Neural progenitor cell (in vitro differentiated cells): ENCODE measurements around the gene CCDC167. TPM values are rescaled to one million over a fixed set of nuclear protein-coding genes. Genes with fewer than 3 reads are reported as not detected.

Experiments used
- DNase-seq: peaks from one replicate; pipeline ENCODE4 v3.0.0-alpha.2; 2016; ENCODE audit warnings: low spot score
- H2AFZ ChIP-seq: fragments of 200-600 bp; sonication (generic); replicated peaks from 2 replicates; pipeline ENCODE4 v1.6.1; 2016; ENCODE audit warnings: antibody characterized with exemption
- H3F3A ChIP-seq: fragments of 200-600 bp; sonication (generic); 2 replicates; pipeline ENCODE4 v1.6.1; 2016; ENCODE audit warnings: antibody characterized with exemption, low read depth
- H3K27ac ChIP-seq: fragments of 200-600 bp; sonication (generic); 2 replicates; pipeline ENCODE4 v1.5.1; 2016; ENCODE audit warnings: mild to moderate bottlenecking
- H3K27me3 ChIP-seq: fragments of 200-600 bp; sonication (generic); 2 replicates; pipeline ENCODE4 v1.6.1; 2016; ENCODE audit warnings: mild to moderate bottlenecking, moderate library complexity
- H3K36me3 ChIP-seq: fragments of 200-600 bp; sonication (generic); 2 replicates; pipeline ENCODE4 v1.5.1; 2016
- H3K4me1 ChIP-seq: fragments of 200-600 bp; sonication (generic); 2 replicates; pipeline ENCODE4 v1.6.1; 2016; ENCODE audit warnings: mixed run types
- H3K4me2 ChIP-seq: fragments of 200-600 bp; sonication (generic); 2 replicates; pipeline ENCODE4 v1.6.1; 2016
- H3K4me3 ChIP-seq: fragments of 200-600 bp; sonication (generic); 2 replicates; pipeline ENCODE4 v1.5.1; 2016
- H3K79me2 ChIP-seq: fragments of 200-600 bp; sonication (generic); 2 replicates; pipeline ENCODE4 v1.6.1; 2016; ENCODE audit warnings: low read depth
- H3K9ac ChIP-seq: fragments of 200-600 bp; sonication (generic); 2 replicates; pipeline ENCODE4 v1.6.1; 2016
- H3K9me3 ChIP-seq: fragments of 200-600 bp; sonication (generic); 2 replicates; pipeline ENCODE4 v1.5.1; 2016; ENCODE audit warnings: low read depth
- H4K20me1 ChIP-seq: fragments of 200-600 bp; sonication (generic); 2 replicates; pipeline ENCODE4 v1.6.1; 2016; ENCODE audit warnings: low read depth
- H3K27ac Mint-ChIP-seq: 3 replicates; pipeline ENCODE4 v1.8.0; 2021; ENCODE audit warnings: mixed read lengths
- H3K27me3 Mint-ChIP-seq: 2 replicates; pipeline ENCODE4 v1.8.0; 2022; ENCODE audit warnings: low read depth, mild to moderate bottlenecking, inconsistent platforms, moderate library complexity, mixed read lengths; ENCODE audit not compliant: insufficient read depth
- H3K36me3 Mint-ChIP-seq: 3 replicates; pipeline ENCODE4 v1.8.0; 2021; ENCODE audit warnings: mixed read lengths
- H3K4me1 Mint-ChIP-seq: 3 replicates; pipeline ENCODE4 v1.8.0; 2021; ENCODE audit warnings: mixed read lengths
- H3K4me3 Mint-ChIP-seq: 3 replicates; pipeline ENCODE4 v1.8.0; 2021; ENCODE audit warnings: mild to moderate bottlenecking, moderate library complexity, mixed read lengths
- H3K9me3 Mint-ChIP-seq: 3 replicates; pipeline ENCODE4 v1.8.0; 2020; ENCODE audit warnings: mixed read lengths
- EZH2 ChIP-seq: fragments of 200-600 bp; sonication (generic); IDR thresholded peaks from 2 replicates; pipeline ENCODE4 v1.6.1; 2017; ENCODE audit warnings: antibody characterized with exemption, mild to moderate bottlenecking, moderate library complexity
- EZH2phosphoT487 ChIP-seq: fragments of 200-600 bp; sonication (generic); IDR thresholded peaks from 2 replicates; pipeline ENCODE4 v1.6.1; 2017; ENCODE audit warnings: antibody characterized with exemption
- total RNA-seq: library from RNA; depleted of rRNA; stranded (reverse); fragments of >200 nt; gene quantifications from 2 replicates; pipeline ENCODE4 v1.2.3, GENCODE V29; 2015; ENCODE audit warnings: low replicate concordance
- TF ChIP-seq, protein P1 (sequence below): fragments of 200-600 bp; sonication (generic); IDR thresholded peaks from 2 replicates; pipeline ENCODE4 v1.5.1; 2017; ENCODE audit warnings: antibody characterized with exemption, mild to moderate bottlenecking

Gene CCDC167
- total RNA-seq, 1 donor from 2014 or later = 30.4 TPM

DNA sequence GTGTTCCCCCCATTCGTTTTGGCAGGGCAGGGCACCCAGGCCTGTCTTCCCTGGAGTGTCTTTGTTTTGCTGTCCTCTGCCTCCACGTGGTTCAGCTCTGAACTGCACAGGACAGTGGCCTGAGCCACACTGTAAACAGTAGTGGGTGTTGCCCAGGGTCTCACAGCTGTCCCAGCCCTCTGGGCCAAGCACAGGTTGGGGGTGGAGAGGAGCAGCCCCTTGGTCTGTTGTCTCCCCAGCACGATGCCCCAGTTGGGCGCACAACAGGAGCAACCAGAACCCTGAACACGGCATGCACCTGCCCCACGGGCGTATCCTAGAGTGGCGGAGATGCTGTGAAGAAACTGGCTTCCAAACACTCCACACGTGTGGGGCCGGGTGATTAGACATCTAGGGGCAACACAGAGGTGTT lies 14.4 kb downstream of the CCDC167 start:
- H4K20me1 ChIP-seq = peaks cover 34% of the 10 kb centered on the region
- TF ChIP-seq, protein P1, sequence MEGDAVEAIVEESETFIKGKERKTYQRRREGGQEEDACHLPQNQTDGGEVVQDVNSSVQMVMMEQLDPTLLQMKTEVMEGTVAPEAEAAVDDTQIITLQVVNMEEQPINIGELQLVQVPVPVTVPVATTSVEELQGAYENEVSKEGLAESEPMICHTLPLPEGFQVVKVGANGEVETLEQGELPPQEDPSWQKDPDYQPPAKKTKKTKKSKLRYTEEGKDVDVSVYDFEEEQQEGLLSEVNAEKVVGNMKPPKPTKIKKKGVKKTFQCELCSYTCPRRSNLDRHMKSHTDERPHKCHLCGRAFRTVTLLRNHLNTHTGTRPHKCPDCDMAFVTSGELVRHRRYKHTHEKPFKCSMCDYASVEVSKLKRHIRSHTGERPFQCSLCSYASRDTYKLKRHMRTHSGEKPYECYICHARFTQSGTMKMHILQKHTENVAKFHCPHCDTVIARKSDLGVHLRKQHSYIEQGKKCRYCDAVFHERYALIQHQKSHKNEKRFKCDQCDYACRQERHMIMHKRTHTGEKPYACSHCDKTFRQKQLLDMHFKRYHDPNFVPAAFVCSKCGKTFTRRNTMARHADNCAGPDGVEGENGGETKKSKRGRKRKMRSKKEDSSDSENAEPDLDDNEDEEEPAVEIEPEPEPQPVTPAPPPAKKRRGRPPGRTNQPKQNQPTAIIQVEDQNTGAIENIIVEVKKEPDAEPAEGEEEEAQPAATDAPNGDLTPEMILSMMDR = peak; percentile 54
- no peak for TF ChIP-seq EZH2phosphoT487
- no peak for TF ChIP-seq EZH2
- H3K79me2 ChIP-seq = no peaks in the 10 kb centered on the region
- H3K27me3 ChIP-seq = no peaks in the 10 kb centered on the region
- H3K36me3 Mint-ChIP-seq = peaks cover 11% of the 10 kb centered on the region
- peaks cover 5% of the 10 kb centered on the region for H3K27me3 Mint-ChIP-seq
- H3K4me3 ChIP-seq = no peak overlapping the region
- H3K4me3 Mint-ChIP-seq = no peak overlapping the region
- H3K9ac ChIP-seq = no peak overlapping the region
- peak overlapping the region; percentile 54 for H3K4me2 ChIP-seq
- H3K4me1 Mint-ChIP-seq = peaks cover 54% of the 10 kb centered on the region
- H3K36me3 ChIP-seq = no peaks in the 10 kb centered on the region
- peak overlapping the region; percentile 17 for H3K27ac Mint-ChIP-seq
- no peaks in the 10 kb centered on the region for H3K9me3 ChIP-seq
- H3F3A ChIP-seq = peaks cover 24% of the 10 kb centered on the region
- no peaks in the 10 kb centered on the region for H3K9me3 Mint-ChIP-seq
- H2AFZ ChIP-seq = no peak overlapping the region
- H3K27ac ChIP-seq = no peak overlapping the region
- DNase-seq = peak; percentile 51
- peaks cover 44% of the 10 kb centered on the region for H3K4me1 ChIP-seq

DNA sequence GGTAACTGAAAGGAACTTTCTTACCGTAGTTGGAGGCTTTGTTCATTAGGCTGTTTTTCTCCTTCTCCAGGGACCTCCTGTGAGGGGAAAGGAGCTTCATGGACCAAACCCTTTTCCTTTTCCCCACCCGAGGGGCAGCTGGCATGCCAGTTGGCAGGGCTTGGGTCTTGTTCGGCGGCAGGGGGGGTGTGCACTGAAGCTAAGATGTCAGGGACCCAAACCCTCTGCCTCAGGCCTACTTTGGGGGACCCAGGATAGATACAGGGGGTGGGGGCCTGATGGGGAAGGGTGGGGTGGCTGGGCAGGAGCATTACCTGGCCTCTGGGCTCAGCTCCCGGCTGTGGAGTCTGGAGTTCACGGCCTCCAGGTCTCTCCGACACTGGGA lies 14.9 kb downstream of the CCDC167 start:
- Histone ChIP-seq H3K79me2 (no peaks in the 10 kb centered on the region), H3F3A (peaks cover 28% of the 10 kb centered on the region), H4K20me1 (peaks cover 34% of the 10 kb centered on the region), H3K36me3 (no peaks in the 10 kb centered on the region), H3K4me2 (peak overlapping the region; percentile 54), H3K9me3 (no peaks in the 10 kb centered on the region), H3K4me3 (no peak overlapping the region), H3K27ac (no peak overlapping the region), H3K27me3 (no peaks in the 10 kb centered on the region), H3K4me1 (peaks cover 40% of the 10 kb centered on the region), H2AFZ (no peak overlapping the region), H3K9ac (no peak overlapping the region)
- peaks cover 49% of the 10 kb centered on the region for H3K4me1 Mint-ChIP-seq
- peaks cover 5% of the 10 kb centered on the region for H3K27me3 Mint-ChIP-seq
- H3K4me3 Mint-ChIP-seq = no peak overlapping the region
- H3K9me3 Mint-ChIP-seq = no peaks in the 10 kb centered on the region
- no peak for DNase-seq
- peaks cover 12% of the 10 kb centered on the region for H3K36me3 Mint-ChIP-seq
- H3K27ac Mint-ChIP-seq = no peak overlapping the region
- TF ChIP-seq, protein P1 = no peak
- TF ChIP-seq EZH2phosphoT487 = no peak
- no peak for TF ChIP-seq EZH2

- H3K9me3 Mint-ChIP-seq = no peaks in the 10 kb centered on the region
- peaks cover 16% of the 10 kb centered on the region for H3K36me3 Mint-ChIP-seq
- H3K4me1 ChIP-seq = peaks cover 38% of the 10 kb centered on the region
- no peaks in the 10 kb centered on the region for H3K36me3 ChIP-seq
- H3K4me3 ChIP-seq = no peak overlapping the region
- TF ChIP-seq, protein P1 = peak; percentile 88
- TF ChIP-seq EZH2 = no peak
- no peak overlapping the region for H3K27ac Mint-ChIP-seq
- H3K27me3 ChIP-seq = no peaks in the 10 kb centered on the region
- H3K4me3 Mint-ChIP-seq = no peak overlapping the region
- H3K27me3 Mint-ChIP-seq = peaks cover 5% of the 10 kb centered on the region
- no peak overlapping the region for H2AFZ ChIP-seq
- peak; percentile 83 for DNase-seq
- H4K20me1 ChIP-seq = peaks cover 32% of the 10 kb centered on the region
- no peak overlapping the region for H3K27ac ChIP-seq
- peaks cover 45% of the 10 kb centered on the region for H3K4me1 Mint-ChIP-seq
- H3K9me3 ChIP-seq = no peaks in the 10 kb centered on the region
- no peaks in the 10 kb centered on the region for H3K79me2 ChIP-seq
- peaks cover 28% of the 10 kb centered on the region for H3F3A ChIP-seq
- H3K4me2 ChIP-seq = peak overlapping the region; percentile 54
- H3K9ac ChIP-seq = no peak overlapping the region
Measured at GRCh38 chr6:37483917-37484785, 15.5 kb downstream of the CCDC167 start.
